Putamen (tissue), 1 donor: ENCODE data around the gene PLCZ1.
"Not testable (repeated sequence)": the region's sequence is repeated elsewhere in the genome, so short reads cannot be mapped to it uniquely, and the experiment has no call there.

Source experiments
- DNase-seq: peaks from one replicate; pipeline ENCODE4 v3.0.0-alpha.2; 2016; ENCODE audit warnings: low spot score

Gene PLCZ1

DNA sequence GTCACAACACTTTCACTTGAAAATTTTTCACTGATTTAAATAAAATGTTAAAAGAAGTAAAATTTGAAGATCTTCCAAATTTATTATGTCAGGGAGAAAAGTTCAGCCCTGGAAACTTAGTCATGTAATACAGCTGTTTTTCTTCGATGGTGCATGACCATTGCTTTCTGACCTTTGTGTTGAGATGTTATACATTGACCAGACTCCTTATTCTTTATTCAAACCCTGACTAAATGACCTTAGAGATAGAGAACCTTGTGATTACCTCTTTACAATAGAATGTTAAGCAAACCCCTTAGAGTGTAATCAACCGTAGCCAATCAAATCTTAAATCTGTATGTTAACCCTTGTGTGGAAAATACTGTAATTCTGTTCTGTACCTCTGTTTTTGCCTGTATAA lies 34.5 kb downstream of the PLCZ1 start:
- no peak for DNase-seq

DNA sequence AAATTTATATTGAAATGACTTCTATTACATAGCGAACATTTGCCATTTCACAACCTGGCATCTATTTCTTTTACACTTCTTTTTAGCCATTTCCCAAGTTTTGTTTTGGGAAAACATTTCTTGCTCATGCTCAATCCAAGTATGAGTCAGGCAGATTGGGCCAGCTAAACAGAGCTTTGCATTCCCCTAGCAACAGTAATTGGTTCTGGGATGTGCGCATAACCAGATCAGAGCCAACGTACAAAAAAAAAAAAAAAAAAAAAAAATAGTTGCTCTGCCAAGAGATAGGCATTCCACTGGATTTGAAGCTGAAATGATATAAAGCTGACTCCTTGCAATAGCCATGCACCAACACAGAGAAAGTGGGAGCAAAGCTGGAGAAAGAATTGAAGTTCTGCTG lies 37.5 kb downstream of the PLCZ1 start:
- DNase-seq, result no peak

GRCh38 chr12:18696971-18697602 lies 40.7 kb downstream of the PLCZ1 start:
- no peak for DNase-seq

- not testable (repeated sequence) for DNase-seq
Measured at GRCh38 chr12:18693986-18694385, 43.8 kb downstream of the PLCZ1 start.

DNA sequence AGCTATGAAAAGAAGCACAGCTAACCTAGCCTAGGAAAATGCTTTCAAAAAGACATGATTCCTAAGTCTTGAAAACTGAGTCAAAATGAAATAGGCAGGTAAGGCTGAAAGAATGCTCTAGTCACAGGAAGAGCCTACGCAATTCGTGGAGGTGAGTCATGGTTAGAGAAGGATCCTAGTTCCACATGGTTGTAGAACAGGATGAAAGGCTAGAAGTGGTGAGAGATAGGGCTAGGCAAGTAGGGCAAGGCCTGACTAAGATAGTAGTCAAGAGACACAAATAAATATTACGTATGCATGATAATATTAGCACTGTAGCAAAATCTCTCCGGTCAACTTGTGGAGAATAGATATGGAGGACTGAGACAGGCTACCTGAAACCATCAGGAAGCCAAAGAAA lies 47.2 kb downstream of the PLCZ1 start:
- peak; percentile 6 for DNase-seq

- no peak for DNase-seq
Measured at GRCh38 chr12:18689771-18690170, 48.0 kb downstream of the PLCZ1 start.

DNA sequence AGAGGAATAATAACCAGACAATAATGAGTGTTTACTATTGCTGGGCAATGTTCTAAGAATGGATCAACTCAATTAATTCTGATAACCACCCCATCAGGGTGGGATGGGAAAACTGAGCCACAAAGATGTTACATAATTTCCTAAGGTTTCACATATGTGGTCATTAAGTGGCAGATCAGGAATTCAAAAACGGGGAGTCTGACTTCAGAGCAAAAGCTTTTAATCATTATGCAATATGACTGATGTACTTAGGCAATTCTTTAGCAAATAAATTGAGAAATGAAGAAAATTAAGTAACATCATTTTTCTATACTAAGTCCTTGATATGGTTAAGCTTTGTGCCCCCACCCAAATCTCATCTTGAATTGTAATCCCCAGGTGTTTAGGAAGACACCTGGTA lies 53.4 kb downstream of the PLCZ1 start:
- no peak for DNase-seq

DNA sequence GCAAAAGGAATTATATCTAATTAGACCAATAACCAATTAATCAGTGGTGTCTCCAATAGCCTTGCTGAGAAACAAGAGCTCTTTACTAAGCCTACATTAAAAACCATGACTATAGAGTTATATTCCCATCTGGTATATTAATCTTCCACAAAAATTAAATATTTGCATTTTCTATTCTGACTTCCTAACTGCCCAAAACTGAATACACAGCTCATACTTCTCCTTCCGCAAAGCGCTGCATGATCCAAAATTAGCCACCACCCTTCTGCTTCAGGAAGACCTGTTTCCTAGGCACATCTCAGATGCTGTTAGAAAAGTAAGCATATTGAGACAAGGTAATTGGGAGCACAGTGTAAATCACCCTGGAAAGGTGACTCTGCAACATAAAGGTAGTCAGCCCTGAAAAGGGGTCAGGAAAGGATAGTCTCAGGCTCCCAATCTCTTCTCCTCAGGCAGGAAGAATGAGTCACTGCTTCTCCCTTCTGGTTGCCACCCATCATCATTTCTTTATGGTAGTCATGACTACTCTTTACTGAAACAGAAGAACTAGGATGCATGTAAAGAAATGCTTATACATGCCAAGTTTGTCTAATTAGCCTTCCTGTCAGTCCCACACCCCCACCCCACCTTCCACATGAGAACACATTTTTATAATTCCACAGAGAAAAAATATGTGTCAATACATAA lies 54.3 kb downstream of the PLCZ1 start:
- DNase-seq, result no peak

- no peak for DNase-seq
Measured at GRCh38 chr12:18681818-18682217, 56.0 kb downstream of the PLCZ1 start.

DNA sequence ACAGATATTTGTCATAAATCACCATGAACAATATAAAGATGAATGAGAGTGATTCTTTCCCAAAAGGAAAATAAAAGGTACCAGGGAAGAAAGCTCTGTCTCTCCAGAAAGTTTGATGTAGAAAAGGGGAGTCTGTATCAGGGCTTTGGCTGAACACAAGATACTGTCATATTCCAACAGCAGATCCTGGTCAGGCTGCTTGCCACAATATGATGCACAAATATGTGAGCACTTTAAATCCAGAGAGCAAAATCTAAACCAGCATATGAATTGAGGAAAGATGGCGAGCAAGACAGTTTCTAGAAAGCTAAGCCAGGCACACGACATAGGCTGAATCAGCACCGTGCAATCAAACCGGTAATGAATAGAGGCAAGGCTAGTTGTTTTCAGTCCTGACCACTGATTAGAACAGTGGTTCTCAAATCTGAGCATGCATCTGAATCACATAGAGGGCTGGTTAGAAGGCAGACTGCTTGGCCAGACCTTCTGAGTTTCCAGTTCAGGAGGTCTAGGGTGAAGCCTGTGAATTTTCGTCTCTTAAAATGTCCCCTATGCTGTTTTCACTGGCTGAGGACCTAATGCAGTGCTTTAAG lies 60.7 kb downstream of the PLCZ1 start:
- DNase-seq, result no peak

DNA sequence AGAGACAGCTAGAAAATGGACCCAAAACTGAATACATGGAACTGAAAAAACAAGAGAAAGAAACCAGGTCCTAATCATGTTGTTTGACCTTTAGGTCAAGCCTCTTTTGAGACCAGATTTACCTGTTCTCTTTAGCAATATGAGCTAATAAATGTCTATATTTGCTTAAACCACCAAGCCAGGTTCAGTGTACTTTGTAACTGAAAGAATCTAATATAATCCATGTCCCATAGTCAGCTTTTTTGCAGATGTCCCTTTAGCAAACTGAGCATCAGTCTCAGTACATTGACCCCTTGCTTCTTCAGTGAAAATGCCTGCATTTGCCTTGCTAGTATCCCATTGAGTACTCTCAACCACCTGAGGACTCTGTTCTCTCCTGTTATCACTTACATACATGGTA lies 61.7 kb downstream of the PLCZ1 start:
- DNase-seq, result no peak

DNA sequence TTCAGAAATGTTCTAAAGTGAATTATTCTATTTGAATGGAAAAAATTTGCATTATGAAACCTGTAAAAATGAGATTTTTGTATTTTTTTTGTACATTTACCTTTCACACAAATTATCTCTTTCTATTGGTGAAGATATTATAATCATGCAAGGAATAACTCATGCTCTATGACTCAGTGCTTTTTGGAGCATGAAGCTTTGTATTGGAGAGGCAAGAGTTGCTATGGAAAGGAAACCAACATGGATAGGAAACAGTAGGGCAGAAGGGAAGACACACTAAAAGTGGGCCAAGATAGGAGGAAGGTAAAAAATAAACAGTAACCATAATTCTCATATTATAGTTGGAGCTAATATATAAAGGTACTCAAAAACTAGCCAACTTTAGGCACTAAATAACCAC lies 79.0 kb downstream of the PLCZ1 start:
- DNase-seq, result no peak

DNA sequence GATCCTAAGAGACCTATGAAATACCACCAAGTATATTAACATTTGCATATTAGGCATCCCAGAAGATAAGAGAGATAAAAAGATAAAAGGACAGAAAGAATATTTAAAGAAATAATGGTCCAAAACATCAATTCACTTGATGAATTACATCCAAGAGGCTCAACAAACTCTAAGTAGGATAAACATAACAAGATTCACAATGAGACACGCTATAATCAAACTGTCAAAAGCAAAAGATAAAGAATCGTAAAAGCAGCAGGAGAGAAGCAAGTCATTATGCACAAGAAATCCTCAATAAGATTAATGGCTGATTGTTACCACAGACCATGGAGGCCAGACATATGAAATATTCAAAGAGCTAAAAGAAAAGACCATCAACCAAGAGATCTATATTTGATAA lies 79.6 kb downstream of the PLCZ1 start:
- DNase-seq, result no peak

DNA sequence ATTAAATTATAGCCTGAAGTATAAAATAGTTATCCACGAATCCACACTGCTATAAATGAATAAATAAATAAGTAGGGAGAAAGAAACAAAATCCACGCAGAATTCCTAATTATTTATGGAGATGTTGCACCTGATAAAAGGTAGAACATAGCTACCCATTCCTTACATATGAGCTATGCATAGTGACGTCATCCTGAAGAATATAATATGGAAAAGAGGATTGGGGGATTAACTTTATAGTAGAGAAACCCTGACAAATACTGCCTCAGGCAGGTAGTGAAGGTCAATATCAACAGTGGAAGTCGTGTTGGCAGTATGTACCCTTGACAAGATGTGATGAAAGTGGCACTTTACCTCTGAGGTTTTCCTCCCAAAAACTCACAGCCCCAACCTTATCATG lies 82.5 kb downstream of the PLCZ1 start:
- DNase-seq, result no peak

- DNase-seq, result no peak
Measured at GRCh38 chr12:18653465-18653864, 84.3 kb downstream of the PLCZ1 start.

GRCh38 chr12:18652596-18652995 lies 85.2 kb downstream of the PLCZ1 start:
- no peak for DNase-seq

DNA sequence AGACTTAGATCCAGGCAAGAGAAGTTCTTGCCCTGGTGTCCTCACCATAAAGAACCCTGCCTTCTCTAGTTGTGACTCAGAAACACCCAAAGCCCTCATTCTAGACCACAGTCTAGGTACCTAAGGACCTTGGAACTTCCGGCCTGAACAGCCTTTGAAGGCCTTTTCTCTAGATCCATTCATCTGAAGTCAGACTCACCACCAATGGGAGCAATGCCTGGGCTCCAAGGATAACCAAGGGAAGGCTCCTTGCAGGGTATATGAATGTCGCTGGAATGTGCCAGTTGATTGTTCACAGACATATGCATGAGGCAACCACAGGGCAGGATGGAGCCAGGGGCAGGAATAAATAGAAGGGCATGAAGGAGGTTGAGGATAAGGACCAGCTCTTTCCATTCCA lies 86.3 kb downstream of the PLCZ1 start:
- DNase-seq, result no peak

- DNase-seq, result no peak
Measured at GRCh38 chr12:18646286-18646890, 91.4 kb downstream of the PLCZ1 start.

- no peak for DNase-seq
Measured at GRCh38 chr12:18644564-18644963, 93.2 kb downstream of the PLCZ1 start.

- no peak for DNase-seq
Measured at GRCh38 chr12:18643681-18644080, 94.1 kb downstream of the PLCZ1 start.

GRCh38 chr12:18640321-18640955 lies 97.4 kb downstream of the PLCZ1 start:
- DNase-seq, result no peak

GRCh38 chr12:18634382-18634781 lies 103.4 kb downstream of the PLCZ1 start:
- DNase-seq, result no peak
